ENCODE measurements around the gene SH3BP1.

SH3BP1 gene

GRCh38 chr22:37663521-37664140 is 24.2 kb downstream of the SH3BP1 start:
- no peak overlapping the region; the same call in 1 of the 2 replicates for H3K27ac ChIP-seq
- TF ChIP-seq CTCF (IDR thresholded peaks at IDR 0.05) = no peak
- no peak for TF ChIP-seq ZFX (IDR thresholded peaks at IDR 0.05; ENCODE audit: borderline replicate concordance)

GRCh38 chr22:37664249-37665101 is 25.0 kb downstream of the SH3BP1 start:
- H3K27ac ChIP-seq = peak overlapping the region; percentile 5; the same call in 1 of the 2 replicates
- no peak for TF ChIP-seq ZFX (IDR thresholded peaks at IDR 0.05; ENCODE audit: borderline replicate concordance)
- TF ChIP-seq CTCF (IDR thresholded peaks at IDR 0.05) = no peak

- TF ChIP-seq CTCF (IDR thresholded peaks at IDR 0.05) (no peak), ZFX (IDR thresholded peaks at IDR 0.05; ENCODE audit: borderline replicate concordance) (no peak)
- H3K27ac ChIP-seq = no peak overlapping the region
Measured at GRCh38 chr22:37665487-37665886, 26.0 kb downstream of the SH3BP1 start.

GRCh38 chr22:37669586-37669985 is 30.1 kb downstream of the SH3BP1 start:
- TF ChIP-seq ZFX (IDR thresholded peaks at IDR 0.05; ENCODE audit: borderline replicate concordance) (no peak), CTCF (IDR thresholded peaks at IDR 0.05) (no peak)
- no peak overlapping the region for H3K27ac ChIP-seq

- TF ChIP-seq ZFX (IDR thresholded peaks at IDR 0.05; ENCODE audit: borderline replicate concordance) (no peak), CTCF (IDR thresholded peaks at IDR 0.05) (no peak)
- H3K27ac ChIP-seq = no peak overlapping the region
Measured at GRCh38 chr22:37672206-37672919, 32.9 kb downstream of the SH3BP1 start.

GRCh38 chr22:37672920-37673455 is 33.5 kb downstream of the SH3BP1 start:
- no peak for TF ChIP-seq CTCF (IDR thresholded peaks at IDR 0.05)
- TF ChIP-seq ZFX (IDR thresholded peaks at IDR 0.05; ENCODE audit: borderline replicate concordance) = no peak
- no peak overlapping the region for H3K27ac ChIP-seq

Measured in 22Rv1 (cell line).